HuH-7.5 (cell line): ENCODE data around the gene PRUNE2.

Experiments
- DNase-seq: peaks from one replicate; pipeline ENCODE4 v3.0.0; 2011; ENCODE audit warnings: low spot score

Gene PRUNE2

DNA sequence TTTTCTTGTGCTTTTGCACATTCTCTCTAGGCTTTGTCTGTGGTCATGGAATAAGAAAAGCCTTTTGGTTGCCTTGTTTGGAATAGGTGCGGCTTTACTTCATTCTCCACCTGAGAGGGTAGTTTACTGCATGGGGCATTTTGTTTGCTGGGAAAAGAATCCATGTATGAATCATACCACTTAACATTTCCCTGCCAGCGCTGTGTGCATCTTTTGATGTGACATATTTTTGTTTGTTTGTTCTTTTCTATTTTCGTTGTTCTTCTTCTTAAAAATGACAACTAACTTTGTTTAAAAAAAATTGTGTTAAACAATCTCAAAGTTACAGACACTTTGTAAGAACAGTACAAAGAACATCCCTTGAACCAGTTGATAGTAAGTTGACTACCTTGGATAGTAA lies 333.8 kb downstream of the PRUNE2 start:
- DNase-seq, result no peak

GRCh38 chr9:76571743-76572146 lies 334.2 kb downstream of the PRUNE2 start:
- DNase-seq, result no peak

GRCh38 chr9:76571288-76571687 lies 334.6 kb downstream of the PRUNE2 start:
- no peak for DNase-seq

GRCh38 chr9:76570826-76571225 lies 335.1 kb downstream of the PRUNE2 start:
- no peak for DNase-seq

DNA sequence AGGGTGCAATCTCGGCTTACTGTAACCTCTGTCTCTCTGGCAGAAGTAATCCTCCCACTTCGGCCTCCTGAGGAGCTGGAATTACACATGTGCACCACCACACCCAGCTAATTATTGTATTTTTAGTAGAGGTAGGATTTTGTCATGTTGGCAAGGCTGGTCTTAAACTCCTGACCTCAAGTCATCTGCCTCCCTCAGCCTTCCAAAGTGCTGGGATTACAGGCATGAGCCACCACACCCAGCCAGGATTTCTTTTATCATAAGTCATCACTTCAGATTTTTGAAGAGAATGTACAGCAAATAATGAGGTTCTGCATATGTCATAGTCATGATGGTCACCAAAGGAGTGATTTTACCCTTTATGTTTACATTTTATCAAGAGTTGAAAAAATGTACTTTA lies 338.8 kb downstream of the PRUNE2 start:
- DNase-seq, result no peak

DNA sequence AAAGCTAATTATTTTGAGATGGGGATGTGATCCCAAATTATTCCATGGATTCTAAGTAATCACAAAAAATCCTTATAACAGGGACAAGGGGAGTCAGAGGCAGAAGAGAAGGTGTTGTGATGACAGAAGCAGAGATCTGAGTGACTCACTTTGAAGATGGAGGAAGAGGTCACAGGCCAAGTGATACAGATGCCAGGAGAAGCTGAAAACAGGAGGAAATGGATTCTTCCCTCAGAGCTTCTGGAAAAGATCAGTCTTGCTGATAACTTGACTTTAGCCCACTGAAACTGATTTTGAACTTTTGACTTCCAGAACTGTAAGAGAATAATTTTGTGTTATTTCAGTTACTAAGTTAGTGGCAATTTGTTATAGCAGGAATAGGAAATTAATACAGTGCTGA lies 341.6 kb downstream of the PRUNE2 start:
- DNase-seq, result no peak

DNA sequence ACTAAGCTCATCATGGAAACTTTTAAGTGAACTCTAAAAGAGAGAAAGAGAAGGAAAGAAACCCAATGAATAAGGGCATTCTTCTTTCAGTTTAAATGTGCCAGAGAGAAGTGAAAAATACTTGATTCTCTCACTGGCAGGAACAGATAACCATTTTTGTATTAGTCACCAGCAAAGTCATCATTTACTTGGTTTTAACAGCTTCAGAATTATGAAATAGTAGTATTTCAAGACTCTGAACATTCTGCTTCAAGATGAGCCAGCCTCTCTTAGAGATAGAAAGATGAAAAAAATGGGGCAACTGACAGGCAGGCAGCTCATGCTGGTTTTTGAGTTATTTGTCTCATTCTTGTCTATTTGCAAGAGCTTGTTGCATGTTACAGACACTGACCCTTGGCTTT lies 343.4 kb downstream of the PRUNE2 start:
- DNase-seq, result no peak

- no peak for DNase-seq
These were observed 344.0 kb downstream of the PRUNE2 start for GRCh38 chr9:76561900-76562299.
